C4-2B (cell line): ENCODE measurements around the gene ZBP1.

Source experiments
- H3K27ac ChIP-seq: fragments of 450-650 bp; 2 replicates; pipeline ENCODE4 v1.5.1; 2017
- CTCF ChIP-seq: fragments of 450-650 bp; conservative IDR thresholded peaks from 2 replicates; pipeline ENCODE4 v1.5.1; 2017; ENCODE audit warnings: mild to moderate bottlenecking
- ZFX ChIP-seq: fragments of 450-650 bp; IDR thresholded peaks from 2 replicates; pipeline ENCODE4 v1.6.1; 2017

Gene ZBP1

GRCh38 chr20:57652606-57653545 is 32.6 kb upstream of the ZBP1 start:
- TF ChIP-seq CTCF (no peak), ZFX (no peak)
- no peak overlapping the region for H3K27ac ChIP-seq

GRCh38 chr20:57651881-57652605 is 31.8 kb upstream of the ZBP1 start:
- no peak overlapping the region for H3K27ac ChIP-seq
- TF ChIP-seq CTCF (no peak), ZFX (no peak)

- no peak overlapping the region for H3K27ac ChIP-seq
- TF ChIP-seq CTCF (no peak), ZFX (no peak)
These were observed 30.7 kb upstream of the ZBP1 start for GRCh38 chr20:57650756-57651483.

- no peak for TF ChIP-seq CTCF
- no peak overlapping the region for H3K27ac ChIP-seq
These were observed 30.0 kb upstream of the ZBP1 start for GRCh38 chr20:57650266-57650665.

GRCh38 chr20:57649617-57650015 is 29.4 kb upstream of the ZBP1 start:
- TF ChIP-seq CTCF (no peak), ZFX (no peak)
- H3K27ac ChIP-seq, result no peak overlapping the region

GRCh38 chr20:57648878-57649616 is 28.8 kb upstream of the ZBP1 start:
- TF ChIP-seq CTCF (no peak), ZFX (no peak)
- H3K27ac ChIP-seq, result no peak overlapping the region
